Esophagus muscularis mucosa (tissue), 3 donors: ENCODE results near the gene IPO4.

Experiments
- POLR2A ChIP-seq: fragments of 450-650 bp; IDR thresholded peaks from one replicate; pipeline ENCODE4 v1.6.1; 2017; ENCODE audit warnings: antibody characterized with exemption, moderate library complexity, mild to moderate bottlenecking, low read depth
- POLR2AphosphoS5 ChIP-seq, 2 donors: sonication (generic); formaldehyde crosslinking; IDR thresholded peaks; one replicate each; pipeline ENCODE4 v1.6.1; 2017; ENCODE audit warnings: antibody characterized with exemption in 2 of 2
- TF ChIP-seq, protein P1 (sequence below), 3 experiments: fragments of 200-600 bp in 2 of 3; fragments of 450-650 bp in 1 of 3; sonication (generic) in 2 of 3; IDR thresholded peaks; one replicate each; pipeline ENCODE4 v1.5.1; 2017 to 2019; ENCODE audit warnings: antibody characterized with exemption in 3 of 3, mild to moderate bottlenecking in 2 of 3, moderate library complexity in 1 of 3

DNA sequence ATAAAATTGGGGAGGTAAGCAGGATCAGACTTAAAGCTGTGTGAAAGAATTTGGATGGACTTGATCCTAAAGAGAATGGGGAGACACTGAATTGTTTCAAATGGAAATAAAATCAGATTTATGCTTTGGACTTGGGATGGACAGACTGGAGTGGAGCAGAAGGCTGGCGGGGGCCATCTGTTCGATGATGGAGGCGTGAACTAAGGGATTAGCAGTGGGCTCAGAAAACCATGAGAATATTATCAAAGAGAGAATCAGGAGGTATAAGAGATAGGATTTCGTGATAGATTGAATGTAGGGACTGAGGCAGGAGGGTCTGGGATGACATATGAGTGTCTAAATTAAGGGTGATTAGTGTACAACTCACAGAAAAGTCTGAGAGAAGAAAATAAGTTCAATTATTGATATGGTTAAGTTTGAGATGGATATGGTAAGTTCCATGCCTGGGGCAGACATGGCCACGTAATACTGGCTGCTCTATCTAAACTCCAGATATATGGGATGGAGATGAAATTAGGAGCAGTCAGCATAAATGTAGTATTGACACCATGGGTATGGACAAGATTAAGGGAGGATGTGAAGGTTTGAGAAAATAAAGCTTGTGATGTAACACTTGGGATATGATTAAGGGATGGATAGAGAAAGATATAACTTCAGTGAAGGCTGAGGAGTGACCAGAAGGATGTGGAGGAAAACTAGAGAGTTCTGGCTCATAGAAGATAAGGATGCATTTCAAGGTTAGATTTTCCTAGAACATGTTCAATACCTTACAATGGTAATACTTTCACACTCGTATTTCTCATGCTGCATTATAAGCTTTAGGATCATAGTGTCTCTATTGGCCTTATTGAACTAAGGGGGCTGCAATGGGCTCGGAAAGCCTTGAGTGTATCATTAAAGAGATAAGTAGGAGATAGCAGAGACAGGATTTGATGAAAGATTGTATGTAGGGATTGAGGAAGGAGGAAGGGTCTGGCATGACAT is 15.8 kb upstream of the IPO4 start:
- TF ChIP-seq POLR2A (no peak), POLR2AphosphoS5 (IDR thresholded peaks at IDR 0.05) (no peak)
- TF ChIP-seq, protein P1, sequence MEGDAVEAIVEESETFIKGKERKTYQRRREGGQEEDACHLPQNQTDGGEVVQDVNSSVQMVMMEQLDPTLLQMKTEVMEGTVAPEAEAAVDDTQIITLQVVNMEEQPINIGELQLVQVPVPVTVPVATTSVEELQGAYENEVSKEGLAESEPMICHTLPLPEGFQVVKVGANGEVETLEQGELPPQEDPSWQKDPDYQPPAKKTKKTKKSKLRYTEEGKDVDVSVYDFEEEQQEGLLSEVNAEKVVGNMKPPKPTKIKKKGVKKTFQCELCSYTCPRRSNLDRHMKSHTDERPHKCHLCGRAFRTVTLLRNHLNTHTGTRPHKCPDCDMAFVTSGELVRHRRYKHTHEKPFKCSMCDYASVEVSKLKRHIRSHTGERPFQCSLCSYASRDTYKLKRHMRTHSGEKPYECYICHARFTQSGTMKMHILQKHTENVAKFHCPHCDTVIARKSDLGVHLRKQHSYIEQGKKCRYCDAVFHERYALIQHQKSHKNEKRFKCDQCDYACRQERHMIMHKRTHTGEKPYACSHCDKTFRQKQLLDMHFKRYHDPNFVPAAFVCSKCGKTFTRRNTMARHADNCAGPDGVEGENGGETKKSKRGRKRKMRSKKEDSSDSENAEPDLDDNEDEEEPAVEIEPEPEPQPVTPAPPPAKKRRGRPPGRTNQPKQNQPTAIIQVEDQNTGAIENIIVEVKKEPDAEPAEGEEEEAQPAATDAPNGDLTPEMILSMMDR (IDR thresholded peaks at IDR 0.05): no peak
